H9 (cell line): ENCODE results near the gene CFAP410. TPM values are rescaled to one million over a fixed set of nuclear protein-coding genes. Genes with fewer than 3 reads are reported as not detected.

Experiments
- DNase-seq: peaks from one replicate; pipeline ENCODE4 v3.0.0-alpha.2; 2017
- H2AFZ ChIP-seq: one replicate; pipeline ENCODE4 v1.6.1; 2013; ENCODE audit warnings: mild to moderate bottlenecking, low read length, control low read depth, moderate library complexity
- H2AK5ac ChIP-seq: 2 replicates; pipeline ENCODE4 v1.6.1; 2013; ENCODE audit warnings: low read length, control low read depth, mixed read lengths; ENCODE audit not compliant: insufficient read length
- H2BK120ac ChIP-seq: one replicate; pipeline ENCODE4 v1.6.1; 2013; ENCODE audit warnings: low read depth, mild to moderate bottlenecking, low read length, control low read depth, inconsistent platforms; ENCODE audit not compliant: poor library complexity, severe bottlenecking
- H2BK12ac ChIP-seq: 2 replicates; pipeline ENCODE4 v1.6.1; 2013; ENCODE audit warnings: low read length, control low read depth, mixed read lengths, low read depth; ENCODE audit not compliant: insufficient read length
- H2BK15ac ChIP-seq: 2 replicates; pipeline ENCODE4 v1.6.1; 2013; ENCODE audit warnings: low read depth, low read length, control low read depth
- H2BK20ac ChIP-seq: one replicate; pipeline ENCODE4 v1.6.1; 2013; ENCODE audit warnings: low read depth, mild to moderate bottlenecking, low read length, control low read depth, inconsistent platforms; ENCODE audit not compliant: poor library complexity, severe bottlenecking
- H2BK5ac ChIP-seq: 2 replicates; pipeline ENCODE4 v1.6.1; 2013; ENCODE audit warnings: low read length, control low read depth, mixed read lengths; ENCODE audit not compliant: insufficient read length
- H3K14ac ChIP-seq: 2 replicates; pipeline ENCODE4 v1.6.1; 2013; ENCODE audit warnings: low read length, control low read depth; ENCODE audit not compliant: insufficient read depth
- H3K18ac ChIP-seq: 2 replicates; pipeline ENCODE4 v1.6.1; 2013; ENCODE audit warnings: low read depth, mild to moderate bottlenecking, mixed read lengths, low read length, control low read depth; ENCODE audit not compliant: insufficient read length
- H3K23ac ChIP-seq: 2 replicates; pipeline ENCODE4 v1.6.1; 2013; ENCODE audit warnings: low read length, control low read depth, mixed read lengths, low read depth; ENCODE audit not compliant: insufficient read length
- H3K23me2 ChIP-seq: 2 replicates; pipeline ENCODE4 v1.6.1; 2013; ENCODE audit warnings: low read depth, mild to moderate bottlenecking, mixed read lengths, low read length, control low read depth; ENCODE audit not compliant: insufficient read length, poor library complexity, severe bottlenecking
- H3K27ac ChIP-seq: 2 replicates; pipeline ENCODE4 v1.5.1; 2013; ENCODE audit warnings: low read length, control low read depth, mixed read lengths, low read depth; ENCODE audit not compliant: insufficient read length
- H3K27me3 ChIP-seq: 2 replicates; pipeline ENCODE4 v1.6.1; 2013; ENCODE audit warnings: low read length, control low read depth, inconsistent platforms; ENCODE audit not compliant: insufficient read depth
- H3K4ac ChIP-seq: 2 replicates; pipeline ENCODE4 v1.6.1; 2013; ENCODE audit warnings: low read depth, mild to moderate bottlenecking, control low read depth, inconsistent platforms, low read length, moderate library complexity
- H3K4me1 ChIP-seq: 2 replicates; pipeline ENCODE4 v1.6.1; 2013; ENCODE audit warnings: low read length, control low read depth, inconsistent platforms; ENCODE audit not compliant: insufficient read depth
- H3K4me2 ChIP-seq: 2 replicates; pipeline ENCODE4 v1.6.1; 2013; ENCODE audit warnings: low read length, control low read depth, mixed read lengths; ENCODE audit not compliant: insufficient read length, insufficient read depth
- H3K56ac ChIP-seq: 2 replicates; pipeline ENCODE4 v1.6.1; 2013; ENCODE audit warnings: low read depth, mild to moderate bottlenecking, mixed read lengths, low read length, control low read depth; ENCODE audit not compliant: insufficient read length
- H3K79me1 ChIP-seq: 2 replicates; pipeline ENCODE4 v1.6.1; 2013; ENCODE audit warnings: low read depth, mild to moderate bottlenecking, moderate library complexity, low read length, control low read depth, inconsistent platforms; ENCODE audit not compliant: insufficient read depth, poor library complexity, severe bottlenecking
- H3K79me2 ChIP-seq: 2 replicates; pipeline ENCODE4 v1.6.1; 2013; ENCODE audit warnings: low read length, control low read depth, inconsistent platforms; ENCODE audit not compliant: insufficient read depth
- H3K9ac ChIP-seq: 2 replicates; pipeline ENCODE4 v1.6.1; 2013; ENCODE audit warnings: low read length, control low read depth, mixed read lengths; ENCODE audit not compliant: insufficient read length; ENCODE audit errors: extremely low read depth
- H3K9me3 ChIP-seq: one replicate; pipeline ENCODE4 v1.6.1; 2013; ENCODE audit warnings: low read depth, low read length, inconsistent platforms; ENCODE audit not compliant: control insufficient read depth
- H3T11ph ChIP-seq: one replicate; pipeline ENCODE4 v1.6.1; 2013; ENCODE audit warnings: mild to moderate bottlenecking, low read length, control low read depth, inconsistent platforms
- H4K20me1 ChIP-seq: one replicate; pipeline ENCODE4 v1.6.1; 2013; ENCODE audit not compliant: control insufficient read depth, insufficient read length, insufficient read depth
- H4K5ac ChIP-seq: 2 replicates; pipeline ENCODE4 v1.6.1; 2013; ENCODE audit warnings: low read depth, mild to moderate bottlenecking, mixed read lengths, low read length, control low read depth; ENCODE audit not compliant: insufficient read length
- H4K8ac ChIP-seq: replicated peaks from 2 replicates; pipeline ENCODE4 v1.6.1; 2013; ENCODE audit warnings: low read length, control low read depth, mixed read lengths, low read depth; ENCODE audit not compliant: insufficient read length
- H4K91ac ChIP-seq: 2 replicates; pipeline ENCODE4 v1.6.1; 2013; ENCODE audit warnings: low read depth, mild to moderate bottlenecking, moderate library complexity, mixed read lengths, low read length, control low read depth; ENCODE audit not compliant: insufficient read length
- H3K27ac Mint-ChIP-seq, 3 experiments: 2 replicates in 2 of 3; 3 replicates in 1 of 3; pipeline ENCODE4 v1.8.0; 2020 to 2021; ENCODE audit warnings: mixed read lengths in 3 of 3, mild to moderate bottlenecking in 1 of 3, moderate library complexity in 1 of 3
- H3K27me3 Mint-ChIP-seq: 2 replicates; pipeline ENCODE4 v1.8.0; 2021; ENCODE audit warnings: low read depth, mild to moderate bottlenecking, moderate library complexity, mixed read lengths
- H3K36me3 Mint-ChIP-seq, 3 experiments: 2 replicates in 2 of 3; 3 replicates in 1 of 3; pipeline ENCODE4 v1.8.0; 2020 to 2021; ENCODE audit warnings: low read depth in 3 of 3, mixed read lengths in 3 of 3; ENCODE audit not compliant: insufficient read depth in 1 of 3
- H3K4me1 Mint-ChIP-seq, 2 experiments: 2 replicates each; pipeline ENCODE4 v1.8.0; 2020; ENCODE audit warnings: mixed read lengths in 2 of 2
- H3K4me3 Mint-ChIP-seq, 2 experiments: 2 replicates in 1 of 2; 3 replicates in 1 of 2; pipeline ENCODE4 v1.8.0; 2020 to 2021; ENCODE audit warnings: mild to moderate bottlenecking in 2 of 2, mixed read lengths in 2 of 2, moderate library complexity in 1 of 2
- H3K9me3 Mint-ChIP-seq, 2 experiments: 2 replicates in 1 of 2; 3 replicates in 1 of 2; pipeline ENCODE4 v1.8.0; 2020; ENCODE audit warnings: mild to moderate bottlenecking in 2 of 2, mixed read lengths in 2 of 2, moderate library complexity in 1 of 2
- WGBS: extraction: QIAGEN DNeasy Blood & Tissue Kit; methylation state at CpG from one replicate; pipeline ENCODE4 v1.1.7; 2013; ENCODE audit warnings: missing lambda C conversion rate, low lambda C conversion rate, mixed read lengths; ENCODE audit not compliant: insufficient read length; ENCODE audit errors: extremely low coverage; 5-methylcytosine and 5-hydroxymethylcytosine counted together
- total RNA-seq: library from RNA; stranded (reverse); gene quantifications from 2 replicates; pipeline ENCODE4 v1.2.1, GENCODE V29; 2021
- TF ChIP-seq, protein P1 (sequence below): fragments of 200-600 bp; sonication (generic); conservative IDR thresholded peaks from 3 replicates; pipeline ENCODE4 v1.8.0; 2021; ENCODE audit warnings: antibody characterized with exemption, mild to moderate bottlenecking

Gene CFAP410
- total RNA-seq, 1 experiment from 2014 or later: 17.0 TPM

DNA sequence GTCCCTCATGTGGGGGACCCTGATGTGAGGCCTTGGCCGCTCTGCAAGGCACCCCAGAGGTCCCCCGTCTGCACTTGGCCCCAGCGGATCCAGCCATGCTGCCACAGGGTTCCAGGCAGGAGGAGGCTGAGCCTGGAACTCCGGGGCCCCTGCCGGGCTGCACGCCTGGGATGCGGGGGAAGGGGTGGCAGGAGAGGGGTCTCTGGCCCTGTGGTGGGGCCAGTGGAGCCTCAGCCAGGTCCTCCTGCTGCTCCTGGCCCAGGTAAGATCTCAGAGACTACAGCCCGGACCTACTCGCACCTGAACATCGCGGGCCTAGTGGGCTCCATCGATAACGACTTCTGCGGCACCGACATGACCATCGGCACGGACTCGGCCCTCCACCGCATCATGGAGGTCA, 26.5 kb downstream of the CFAP410 start:
- no peak overlapping the region for H2BK12ac ChIP-seq
- no peak overlapping the region for H2BK15ac ChIP-seq
- H3K4me1 ChIP-seq: no peaks in the 10 kb centered on the region
- TF ChIP-seq, protein P1, sequence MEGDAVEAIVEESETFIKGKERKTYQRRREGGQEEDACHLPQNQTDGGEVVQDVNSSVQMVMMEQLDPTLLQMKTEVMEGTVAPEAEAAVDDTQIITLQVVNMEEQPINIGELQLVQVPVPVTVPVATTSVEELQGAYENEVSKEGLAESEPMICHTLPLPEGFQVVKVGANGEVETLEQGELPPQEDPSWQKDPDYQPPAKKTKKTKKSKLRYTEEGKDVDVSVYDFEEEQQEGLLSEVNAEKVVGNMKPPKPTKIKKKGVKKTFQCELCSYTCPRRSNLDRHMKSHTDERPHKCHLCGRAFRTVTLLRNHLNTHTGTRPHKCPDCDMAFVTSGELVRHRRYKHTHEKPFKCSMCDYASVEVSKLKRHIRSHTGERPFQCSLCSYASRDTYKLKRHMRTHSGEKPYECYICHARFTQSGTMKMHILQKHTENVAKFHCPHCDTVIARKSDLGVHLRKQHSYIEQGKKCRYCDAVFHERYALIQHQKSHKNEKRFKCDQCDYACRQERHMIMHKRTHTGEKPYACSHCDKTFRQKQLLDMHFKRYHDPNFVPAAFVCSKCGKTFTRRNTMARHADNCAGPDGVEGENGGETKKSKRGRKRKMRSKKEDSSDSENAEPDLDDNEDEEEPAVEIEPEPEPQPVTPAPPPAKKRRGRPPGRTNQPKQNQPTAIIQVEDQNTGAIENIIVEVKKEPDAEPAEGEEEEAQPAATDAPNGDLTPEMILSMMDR: no peak
- no peak overlapping the region for H2AK5ac ChIP-seq
- Mint-ChIP-seq H3K36me3 (peaks cover 8 to 27% (median 27%) of the 10 kb centered on the region in 3 experiments), H3K4me3 (no peak overlapping the region), H3K9me3 (no peaks in the 10 kb centered on the region), H3K4me1 (peaks cover 2 to 7% of the 10 kb centered on the region in 2 experiments; a peak in 2 of 4 replicates), H3K27ac (0 out of 7 replicates have a peak overlapping the region, but pooled peaks of 1 of the 3 experiments have one; percentile 48), H3K27me3 (no peaks in the 10 kb centered on the region; the same call in 1 of the 2 replicates)
- no peak overlapping the region for H4K5ac ChIP-seq
- DNase-seq: no peak
- H2BK120ac ChIP-seq: no peak overlapping the region
- no peak overlapping the region for H3K18ac ChIP-seq
- no peaks in the 10 kb centered on the region for H3K23me2 ChIP-seq
- no peaks in the 10 kb centered on the region for H4K20me1 ChIP-seq
- no peak overlapping the region for H2BK5ac ChIP-seq
- H4K91ac ChIP-seq: no peak overlapping the region
- no peak overlapping the region for H2AFZ ChIP-seq
- H3K4ac ChIP-seq: no peak overlapping the region
- H3K27me3 ChIP-seq: no peaks in the 10 kb centered on the region
- H3K9me3 ChIP-seq: no peaks in the 10 kb centered on the region
- no peak overlapping the region for H3K27ac ChIP-seq
- no CpG with 5 or more reads among the region's 19 CpGs for WGBS
- H3T11ph ChIP-seq: no peak overlapping the region
- H3K56ac ChIP-seq: no peak overlapping the region
- no peak overlapping the region for H3K9ac ChIP-seq
- no peak overlapping the region for H3K4me2 ChIP-seq
- H2BK20ac ChIP-seq: no peak overlapping the region
- no peak overlapping the region for H3K14ac ChIP-seq
- H3K79me2 ChIP-seq: no peaks in the 10 kb centered on the region
- H4K8ac ChIP-seq: no peak overlapping the region
- no peaks in the 10 kb centered on the region for H3K79me1 ChIP-seq
- H3K23ac ChIP-seq: no peak overlapping the region
